ENCODE results near the gene STX7.

DNA sequence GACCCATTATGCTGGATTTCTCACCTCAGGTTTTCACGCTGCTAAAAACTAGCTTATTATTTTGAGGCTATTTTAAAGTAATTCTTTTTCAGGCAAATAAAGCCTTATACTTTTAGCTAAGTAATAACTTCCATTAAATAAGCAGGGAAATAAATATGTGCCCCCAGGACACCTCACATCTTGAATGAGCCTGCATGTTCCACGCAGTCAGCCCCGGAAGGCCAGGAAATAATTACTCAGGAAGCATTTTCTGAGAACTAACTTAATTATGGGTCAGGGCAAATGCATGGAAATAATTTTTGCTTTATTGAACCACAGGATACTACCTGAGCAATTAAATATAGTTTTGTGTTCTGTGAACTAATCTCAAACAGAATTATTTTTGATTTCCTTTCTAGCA lies 41.1 kb downstream of the STX7 start:
- TF ChIP-seq, protein P1, sequence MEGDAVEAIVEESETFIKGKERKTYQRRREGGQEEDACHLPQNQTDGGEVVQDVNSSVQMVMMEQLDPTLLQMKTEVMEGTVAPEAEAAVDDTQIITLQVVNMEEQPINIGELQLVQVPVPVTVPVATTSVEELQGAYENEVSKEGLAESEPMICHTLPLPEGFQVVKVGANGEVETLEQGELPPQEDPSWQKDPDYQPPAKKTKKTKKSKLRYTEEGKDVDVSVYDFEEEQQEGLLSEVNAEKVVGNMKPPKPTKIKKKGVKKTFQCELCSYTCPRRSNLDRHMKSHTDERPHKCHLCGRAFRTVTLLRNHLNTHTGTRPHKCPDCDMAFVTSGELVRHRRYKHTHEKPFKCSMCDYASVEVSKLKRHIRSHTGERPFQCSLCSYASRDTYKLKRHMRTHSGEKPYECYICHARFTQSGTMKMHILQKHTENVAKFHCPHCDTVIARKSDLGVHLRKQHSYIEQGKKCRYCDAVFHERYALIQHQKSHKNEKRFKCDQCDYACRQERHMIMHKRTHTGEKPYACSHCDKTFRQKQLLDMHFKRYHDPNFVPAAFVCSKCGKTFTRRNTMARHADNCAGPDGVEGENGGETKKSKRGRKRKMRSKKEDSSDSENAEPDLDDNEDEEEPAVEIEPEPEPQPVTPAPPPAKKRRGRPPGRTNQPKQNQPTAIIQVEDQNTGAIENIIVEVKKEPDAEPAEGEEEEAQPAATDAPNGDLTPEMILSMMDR (IDR thresholded peaks at IDR 0.05), result no peak
- TF ChIP-seq POLR2AphosphoS5 (IDR thresholded peaks at IDR 0.05) (no peak), EP300 (IDR thresholded peaks at IDR 0.05) (no peak)
